ENCODE data around the gene ABRAXAS1. TPM values are rescaled to one million over a fixed set of nuclear protein-coding genes. Genes with fewer than 3 reads are reported as not detected.

The ABRAXAS1 gene
- total RNA-seq (2021; fragmentation: NEBNext Ultra II Directional; extraction: Animal tissue kit (Norgen Biotek cat#: 25700)) = 1 to 10 TPM; 6.3 to 9.9 (median 8.4) TPM
- long read RNA-seq, full-length matches to known transcripts = 10 of 20 reads
- long read RNA-seq, partial matches to known transcripts = 1 of 20 reads
- long read RNA-seq, other reads (novel, unspliced or antisense) = 9 of 20 reads

GRCh38 chr4:83484500-83485461, at the start of gene ABRAXAS1:
Gene ABRAXAS1 (minus strand): TSS chr4:83485100. CDS start chr4:83485072, 28 bp downstream.
- Mint-ChIP-seq H3K27me3 (ENCODE audit: insufficient read depth) (no peaks in the 10 kb centered on the region), H3K27ac (peak within 1 kb of the TSS; percentile 96), H3K4me1 (ENCODE audit: low read depth) (peaks cover 15% of the 10 kb centered on the region), H3K9me3 (no peaks in the 10 kb centered on the region), H3K4me3 (peak within 1 kb of the TSS; percentile 99), H3K36me3 (ENCODE audit: low read depth) (no peaks in the 10 kb centered on the region)
- DNase-seq = peak; percentile 90
- TF ChIP-seq, protein P1, sequence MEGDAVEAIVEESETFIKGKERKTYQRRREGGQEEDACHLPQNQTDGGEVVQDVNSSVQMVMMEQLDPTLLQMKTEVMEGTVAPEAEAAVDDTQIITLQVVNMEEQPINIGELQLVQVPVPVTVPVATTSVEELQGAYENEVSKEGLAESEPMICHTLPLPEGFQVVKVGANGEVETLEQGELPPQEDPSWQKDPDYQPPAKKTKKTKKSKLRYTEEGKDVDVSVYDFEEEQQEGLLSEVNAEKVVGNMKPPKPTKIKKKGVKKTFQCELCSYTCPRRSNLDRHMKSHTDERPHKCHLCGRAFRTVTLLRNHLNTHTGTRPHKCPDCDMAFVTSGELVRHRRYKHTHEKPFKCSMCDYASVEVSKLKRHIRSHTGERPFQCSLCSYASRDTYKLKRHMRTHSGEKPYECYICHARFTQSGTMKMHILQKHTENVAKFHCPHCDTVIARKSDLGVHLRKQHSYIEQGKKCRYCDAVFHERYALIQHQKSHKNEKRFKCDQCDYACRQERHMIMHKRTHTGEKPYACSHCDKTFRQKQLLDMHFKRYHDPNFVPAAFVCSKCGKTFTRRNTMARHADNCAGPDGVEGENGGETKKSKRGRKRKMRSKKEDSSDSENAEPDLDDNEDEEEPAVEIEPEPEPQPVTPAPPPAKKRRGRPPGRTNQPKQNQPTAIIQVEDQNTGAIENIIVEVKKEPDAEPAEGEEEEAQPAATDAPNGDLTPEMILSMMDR (IDR thresholded peaks at IDR 0.05) = no peak

- TF ChIP-seq, protein P1 (IDR thresholded peaks at IDR 0.05) = no peak
- no peak overlapping the region for H3K27ac Mint-ChIP-seq
- peaks cover 6% of the 10 kb centered on the region; the same call in 1 of the 2 replicates for H3K36me3 Mint-ChIP-seq (ENCODE audit: low read depth)
- H3K4me1 Mint-ChIP-seq (ENCODE audit: low read depth) = no peaks in the 10 kb centered on the region
- no peak overlapping the region for H3K4me3 Mint-ChIP-seq
- H3K27me3 Mint-ChIP-seq (ENCODE audit: insufficient read depth) = peaks cover 26% of the 10 kb centered on the region
- peaks cover 23% of the 10 kb centered on the region for H3K9me3 Mint-ChIP-seq
- no peak for DNase-seq
These were observed 42.8 kb upstream of the ABRAXAS1 start for GRCh38 chr4:83527671-83528070.

- Mint-ChIP-seq H3K4me3 (no peak overlapping the region), H3K27me3 (ENCODE audit: insufficient read depth) (peaks cover 20% of the 10 kb centered on the region; the same call in 1 of the 2 replicates)
- TF ChIP-seq, protein P1 (IDR thresholded peaks at IDR 0.05) = no peak
These were observed 37.3 kb upstream of the ABRAXAS1 start for GRCh38 chr4:83522239-83522638.

DNA sequence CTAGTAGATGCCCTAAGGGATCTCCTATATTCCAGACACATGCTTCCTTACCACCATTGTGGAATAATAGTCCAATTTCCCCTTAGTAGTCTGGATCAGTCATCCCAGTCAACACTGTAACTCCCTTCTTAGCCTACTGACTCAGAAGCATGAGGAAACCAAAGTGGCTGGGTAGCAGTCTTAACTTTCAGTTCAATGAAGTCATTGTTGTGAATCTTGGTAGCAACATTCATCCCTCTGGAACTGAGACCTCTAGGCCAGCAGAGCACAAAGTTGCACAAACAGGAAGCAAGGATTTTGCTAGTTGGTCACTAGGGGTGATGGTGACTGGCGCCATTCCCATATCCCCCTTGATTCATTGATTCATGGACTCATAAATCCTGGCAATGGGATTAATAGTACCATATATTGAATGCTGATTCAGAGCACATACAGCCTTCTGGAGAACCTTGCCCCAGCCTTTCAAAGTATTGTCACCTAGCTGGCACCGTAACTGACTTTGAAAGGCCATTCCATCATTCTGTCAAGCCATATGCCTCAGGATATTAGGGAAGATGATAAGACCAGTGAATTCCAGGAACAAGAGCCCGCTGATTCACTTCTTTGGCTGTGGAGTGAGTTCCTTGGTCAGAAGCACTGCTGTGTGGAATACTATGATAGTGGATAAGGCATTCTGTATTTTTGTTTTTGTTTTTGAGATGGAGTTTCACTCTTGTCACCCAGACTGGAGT, 31.3 kb upstream of the ABRAXAS1 start:
- peak overlapping the region; percentile 64 for H3K27ac Mint-ChIP-seq
- H3K4me1 Mint-ChIP-seq (ENCODE audit: low read depth) = peaks cover 11% of the 10 kb centered on the region
- peaks cover 5% of the 10 kb centered on the region; the same call in 1 of the 2 replicates for H3K27me3 Mint-ChIP-seq (ENCODE audit: insufficient read depth)
- no peaks in the 10 kb centered on the region for H3K9me3 Mint-ChIP-seq
- no peaks in the 10 kb centered on the region for H3K36me3 Mint-ChIP-seq (ENCODE audit: low read depth)
- no peak overlapping the region for H3K4me3 Mint-ChIP-seq
- TF ChIP-seq, protein P1 (IDR thresholded peaks at IDR 0.05) = no peak
- peak; percentile 89 for DNase-seq

More at GRCh38 chr4:83522239-83522638, 37.3 kb upstream of the ABRAXAS1 start:
- Mint-ChIP-seq H3K27ac (no peak overlapping the region), H3K36me3 (ENCODE audit: low read depth) (peaks cover 6% of the 10 kb centered on the region; the same call in 1 of the 2 replicates), H3K9me3 (peaks cover 16% of the 10 kb centered on the region), H3K4me1 (ENCODE audit: low read depth) (no peaks in the 10 kb centered on the region)
- DNase-seq = no peak

DNA sequence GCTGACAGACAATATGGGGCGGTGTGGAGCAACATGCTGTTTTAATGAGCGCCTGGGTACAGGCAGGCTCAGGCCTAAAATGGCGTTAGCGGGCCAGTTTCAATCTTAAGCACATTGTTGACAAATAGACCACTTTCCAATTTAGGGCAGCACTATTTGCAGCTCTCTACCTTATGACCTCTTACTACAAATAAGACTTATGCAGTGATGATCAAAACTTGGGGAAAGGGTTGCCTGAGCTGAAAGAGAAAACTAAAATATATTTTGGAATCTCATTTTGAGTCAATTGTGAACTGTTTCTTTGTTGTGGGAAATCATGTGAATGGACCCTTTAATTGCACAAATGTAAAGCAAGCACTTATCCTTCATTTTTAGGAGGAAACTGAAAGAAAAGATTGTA, 25.5 kb upstream of the ABRAXAS1 start:
- Mint-ChIP-seq H3K9me3 (no peaks in the 10 kb centered on the region), H3K36me3 (ENCODE audit: low read depth) (no peaks in the 10 kb centered on the region), H3K27me3 (ENCODE audit: insufficient read depth) (no peaks in the 10 kb centered on the region), H3K27ac (no peak overlapping the region), H3K4me1 (ENCODE audit: low read depth) (no peaks in the 10 kb centered on the region; the same call in 1 of the 2 replicates), H3K4me3 (no peak overlapping the region)
- TF ChIP-seq, protein P1 (IDR thresholded peaks at IDR 0.05) = no peak
- DNase-seq = no peak

Data from HFFc6 (cell line).